Endothelial cell of umbilical vein (primary cell): Measurements from ENCODE around the gene KCNJ16. TPM values are rescaled to one million over a fixed set of nuclear protein-coding genes. Genes with fewer than 3 reads are reported as not detected.

ENCODE experiments used
- BruUV-seq: library from RNA; stranded (reverse); fragments of 400-500 nt; replicated peaks from 2 replicates; lab custom pipeline; 2021; lab: Mats Ljungman, UMichigan
- CTCF ChIA-PET: fragments of 300-600, 350-600 bp; sonication (Branson Sonifier 250); formaldehyde crosslinking; loops from one replicate; lab custom pipeline; 2021; ENCODE audit warnings: antibody characterized with exemption, inconsistent platforms; lab: Charles Lee
- POLR2A ChIA-PET: fragments of 300-600, 350-600 bp; sonication (Branson Sonifier 250); formaldehyde crosslinking; loops from one replicate; lab custom pipeline; 2021; ENCODE audit warnings: antibody characterized with exemption, inconsistent platforms; lab: Charles Lee
- DNase-seq: peaks from one replicate; pipeline ENCODE4 v3.0.0-alpha.2; 2011; ENCODE audit warnings: low read depth, low spot score
- FAIRE-seq: peaks from 2 replicates; lab custom pipeline; 2011; peaks lifted over from hg19 to GRCh38; lab: Jason Lieb, UNC
- H2AFZ ChIP-seq: 2 replicates; pipeline ENCODE4 v1.6.0; 2012; ENCODE audit warnings: low read depth, low read length, control low read depth, inconsistent platforms
- H3K27ac ChIP-seq: 2 replicates; pipeline ENCODE4 v1.5.1; 2011; ENCODE audit warnings: low read depth, mild to moderate bottlenecking, control low read depth, low read length, moderate library complexity; ENCODE audit not compliant: insufficient read depth
- H3K27me3 ChIP-seq, 2 experiments: 2 replicates each; pipeline versions ENCODE4 v1.6.0 to v1.6.1; 2011; ENCODE audit warnings: low read length in 2 of 2, mixed read lengths in 1 of 2; ENCODE audit not compliant: control insufficient read depth in 2 of 2, insufficient read depth in 2 of 2
- H3K36me3 ChIP-seq, 2 experiments: 2 replicates in 1 of 2; 3 replicates in 1 of 2; pipeline ENCODE4 v1.5.1; 2011; ENCODE audit warnings: low read length in 2 of 2, mild to moderate bottlenecking in 1 of 2, moderate library complexity in 1 of 2; ENCODE audit not compliant: control insufficient read depth in 2 of 2, insufficient read depth in 2 of 2; ENCODE audit errors: extremely low read depth in 1 of 2
- H3K4me1 ChIP-seq: 3 replicates; pipeline ENCODE4 v1.5.1; 2011; ENCODE audit warnings: mild to moderate bottlenecking, low read length; ENCODE audit not compliant: control insufficient read depth, insufficient read depth; ENCODE audit errors: extremely low read depth
- H3K4me2 ChIP-seq: 2 replicates; pipeline ENCODE4 v1.6.1; 2011; ENCODE audit warnings: low read length, control low read depth, mixed read lengths; ENCODE audit not compliant: insufficient read depth
- H3K4me3 ChIP-seq, 3 experiments: fragments of 200-600 bp in 1 of 3; sonication (generic), shearing (Covaris generic) in 1 of 3; replicated peaks in 1 of 3; 2 replicates each; pipeline ENCODE4 v1.5.1; 2011 to 2016; ENCODE audit warnings: control low read depth in 3 of 3, low read length in 3 of 3, mild to moderate bottlenecking in 2 of 3, inconsistent platforms in 1 of 3, low read depth in 1 of 3, moderate library complexity in 1 of 3; ENCODE audit not compliant: insufficient read depth in 1 of 3
- H3K79me2 ChIP-seq: 2 replicates; pipeline ENCODE4 v1.6.0; 2012; ENCODE audit warnings: low read length, inconsistent platforms; ENCODE audit not compliant: control insufficient read depth, insufficient read depth
- H3K9ac ChIP-seq: replicated peaks from 2 replicates; pipeline ENCODE3; 2011; ENCODE audit warnings: low read length, control low read depth; ENCODE audit not compliant: insufficient read depth; ENCODE audit errors: extremely low read depth
- H3K9me1 ChIP-seq: replicated peaks from 3 replicates; pipeline ENCODE4 v1.6.0; 2011; ENCODE audit warnings: mild to moderate bottlenecking, low read length; ENCODE audit not compliant: control insufficient read depth, insufficient read depth; ENCODE audit errors: extremely low read depth
- H3K9me3 ChIP-seq: replicated peaks from 2 replicates; pipeline ENCODE4 v1.5.1; 2012; ENCODE audit warnings: low read length, inconsistent platforms; ENCODE audit not compliant: control insufficient read depth, insufficient read depth
- H4K20me1 ChIP-seq: replicated peaks from 2 replicates; pipeline ENCODE3; 2011; ENCODE audit warnings: mild to moderate bottlenecking, low read length; ENCODE audit not compliant: control insufficient read depth, insufficient read depth; ENCODE audit errors: extremely low read depth
- EZH2 ChIP-seq: IDR thresholded peaks from 2 replicates; pipeline ENCODE4 v1.6.1; 2012; ENCODE audit warnings: borderline replicate concordance, low read depth, mild to moderate bottlenecking, moderate library complexity, low read length, inconsistent platforms; ENCODE audit not compliant: severe bottlenecking
- FOS ChIP-seq: IDR thresholded peaks from 2 replicates; pipeline ENCODE4 v1.6.1; 2011; ENCODE audit warnings: mild to moderate bottlenecking, low read length, moderate library complexity, borderline replicate concordance; ENCODE audit not compliant: insufficient read depth
- GATA2 ChIP-seq: IDR thresholded peaks from 2 replicates; pipeline ENCODE4 v1.7.0; 2011; ENCODE audit warnings: low read depth, mild to moderate bottlenecking, moderate library complexity, mixed read lengths, low read length; ENCODE audit not compliant: insufficient read length, insufficient read depth
- JUN ChIP-seq: IDR thresholded peaks from 2 replicates; pipeline ENCODE4 v1.6.1; 2011; ENCODE audit warnings: borderline replicate concordance, low read depth; ENCODE audit not compliant: insufficient read length, insufficient read depth
- MAX ChIP-seq: IDR thresholded peaks from 2 replicates; pipeline ENCODE4 v1.6.1; 2011; ENCODE audit not compliant: insufficient read depth, insufficient read length
- POLR2A ChIP-seq: IDR thresholded peaks from 2 replicates; pipeline ENCODE4 v1.6.1; 2012; ENCODE audit warnings: low read depth, mild to moderate bottlenecking, control low read depth, low read length
- POLR2AphosphoS5 ChIP-seq: IDR thresholded peaks from 2 replicates; pipeline ENCODE4 v1.6.1; 2012; ENCODE audit warnings: low read depth, mild to moderate bottlenecking, control low read depth, low read length, moderate library complexity; ENCODE audit not compliant: insufficient read depth
- dilution Hi-C: fragments of 300-500 bp; cut with MboI; formaldehyde crosslinking; loops from one replicate; pipeline ENCODE4 v1.15.0; 2019; ENCODE audit warnings: low sequenced_read_pairs; ENCODE audit not compliant: extremely low pct_ligation_motif_present
- intact Hi-C: fragments of 100-400 bp; cut with micrococcal nuclease; formaldehyde crosslinking; loops from one replicate; pipeline ENCODE4 v1.10.0; 2022
- polyA plus RNA-seq, 4 experiments: library from polyadenylated mRNA; depleted of rRNA in 3 of 4; stranded (reverse) in 3 of 4; unstranded in 1 of 4; fragments of >200 nt; gene quantifications; 2 replicates each; pipeline versions ENCODE4 v1.2.1 to v1.2.3, GENCODE V29; 2011 to 2012; ENCODE audit warnings: missing spikeins in 1 of 4
- total RNA-seq: library from RNA; stranded (reverse); gene quantifications from 2 replicates; pipeline ENCODE4 v1.2.3, GENCODE V29; 2021
- TF ChIP-seq, protein P1 (sequence below), 2 donors: IDR thresholded peaks; 1 replicate in 1 of 2; 2 replicates in 1 of 2; pipeline ENCODE4 v1.5.1; 2011; ENCODE audit warnings: low read length in 2 of 2, mild to moderate bottlenecking in 2 of 2, moderate library complexity in 2 of 2, control low read depth in 1 of 2, inconsistent platforms in 1 of 2, low read depth in 1 of 2; ENCODE audit not compliant: insufficient read depth in 1 of 2; ENCODE audit errors: extremely low read depth in 1 of 2

KCNJ16 gene
- total and polyA plus RNA-seq, 2 donors (not counting 3 experiments of a cell fraction or from before 2014, with no cell fraction given) = 0.07 TPM; not detected in 1

GRCh38 chr17:70153210-70153609, 78.2 kb downstream of the KCNJ16 start:
- dilution Hi-C loops = no loop called here
- Histone ChIP-seq H3K9me1 (no peaks in the 10 kb centered on the region), H2AFZ (no peak overlapping the region), H3K27me3 (no peaks in the 10 kb centered on the region), H4K20me1 (no peaks in the 10 kb centered on the region), H3K27ac (no peak overlapping the region), H3K4me3 (no peak overlapping the region), H3K4me1 (peaks cover 10% of the 10 kb centered on the region), H3K9me3 (no peaks in the 10 kb centered on the region), H3K4me2 (no peak overlapping the region), H3K79me2 (no peaks in the 10 kb centered on the region), H3K9ac (no peak overlapping the region), H3K36me3 (no peaks in the 10 kb centered on the region)
- intact Hi-C loops = no loop called here
- BruUV-seq = no TSS peak
- FAIRE-seq (no peak), DNase-seq (no peak)
- CTCF ChIA-PET = interaction anchor here (0.9 to 2.0 kb wide), 4 partner anchors 9 to 584 kb away, joined by 3 to 7 read pairs (median 6); no protein-coding TSS in a partner anchor
- POLR2A ChIA-PET = no interaction called here
- TF ChIP-seq POLR2A (no peak), EZH2 (no peak), POLR2AphosphoS5 (no peak), JUN (no peak), GATA2 (no peak), MAX (no peak), FOS (no peak)
- TF ChIP-seq, protein P1, sequence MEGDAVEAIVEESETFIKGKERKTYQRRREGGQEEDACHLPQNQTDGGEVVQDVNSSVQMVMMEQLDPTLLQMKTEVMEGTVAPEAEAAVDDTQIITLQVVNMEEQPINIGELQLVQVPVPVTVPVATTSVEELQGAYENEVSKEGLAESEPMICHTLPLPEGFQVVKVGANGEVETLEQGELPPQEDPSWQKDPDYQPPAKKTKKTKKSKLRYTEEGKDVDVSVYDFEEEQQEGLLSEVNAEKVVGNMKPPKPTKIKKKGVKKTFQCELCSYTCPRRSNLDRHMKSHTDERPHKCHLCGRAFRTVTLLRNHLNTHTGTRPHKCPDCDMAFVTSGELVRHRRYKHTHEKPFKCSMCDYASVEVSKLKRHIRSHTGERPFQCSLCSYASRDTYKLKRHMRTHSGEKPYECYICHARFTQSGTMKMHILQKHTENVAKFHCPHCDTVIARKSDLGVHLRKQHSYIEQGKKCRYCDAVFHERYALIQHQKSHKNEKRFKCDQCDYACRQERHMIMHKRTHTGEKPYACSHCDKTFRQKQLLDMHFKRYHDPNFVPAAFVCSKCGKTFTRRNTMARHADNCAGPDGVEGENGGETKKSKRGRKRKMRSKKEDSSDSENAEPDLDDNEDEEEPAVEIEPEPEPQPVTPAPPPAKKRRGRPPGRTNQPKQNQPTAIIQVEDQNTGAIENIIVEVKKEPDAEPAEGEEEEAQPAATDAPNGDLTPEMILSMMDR (IDR thresholded peaks at IDR 0.05; ENCODE audit: extremely low read depth in 1 of 2, insufficient read depth in 1 of 2, low read depth in 1 of 2, low read length in 2 of 2) = no peak
